K562 (cell line): ENCODE results near the gene SLC6A13. TPM values are rescaled to one million over a fixed set of nuclear protein-coding genes. Genes with fewer than 3 reads are reported as not detected.

Source experiments
- FOXM1 ChIP-seq, 2 experiments: fragments of 450-650 bp in 1 of 2; sonication (generic) in 1 of 2; formaldehyde crosslinking in 1 of 2; IDR thresholded peaks; 2 replicates each; pipeline versions ENCODE4 v1.6.1 to v1.9.0; 2017 to 2022; ENCODE audit warnings: low read depth in 2 of 2, mild to moderate bottlenecking in 2 of 2, missing genetic modification reagents in 1 of 2, moderate library complexity in 1 of 2
- HEY1 ChIP-seq: fragments of 250-450 bp; sonication (Bioruptor Pico); IDR thresholded peaks from 2 replicates; pipeline ENCODE4 v1.5.0; 2020; ENCODE audit warnings: mild to moderate bottlenecking, moderate library complexity, borderline replicate concordance
- NONO ChIP-seq, 2 experiments: fragments of 200-400 bp in 1 of 2; fragments of 450-650 bp in 1 of 2; formaldehyde crosslinking in 1 of 2; IDR thresholded peaks; 2 replicates each; pipeline ENCODE4 v1.6.1; 2017; ENCODE audit warnings: low read depth in 2 of 2, mild to moderate bottlenecking in 2 of 2, moderate library complexity in 2 of 2, low read length in 1 of 2
- NR3C1 ChIP-seq: sonication (generic); formaldehyde crosslinking; IDR thresholded peaks from 2 replicates; pipeline ENCODE4 v1.8.1; 2022; ENCODE audit warnings: missing genetic modification reagents
- SRSF3 ChIP-seq: fragments of 200-400 bp; formaldehyde crosslinking; IDR thresholded peaks from 2 replicates; pipeline ENCODE4 v1.6.1; 2016; ENCODE audit warnings: mild to moderate bottlenecking, low read length, moderate library complexity; ENCODE audit not compliant: insufficient read depth
- ZC3H8 ChIP-seq: fragments of 450-650 bp; IDR thresholded peaks from 2 replicates; pipeline ENCODE4 v1.6.1; 2017
- polyA plus RNA-seq, 8 experiments: library from polyadenylated mRNA; depleted of rRNA in 4 of 8; stranded (reverse) in 5 of 8; unstranded in 3 of 8; fragments of >200 nt; fragmentation: Nextera tagmentation in 2 of 8; fragmentation: Illumina TruSeq in 1 of 8; extraction: Ambion mirVana in 2 of 8; extraction: Trizol in 1 of 8; gene quantifications; 2 replicates each; pipeline versions ENCODE4 v1.2.1 to v1.2.3, GENCODE V29; 2011 to 2014; ENCODE audit warnings: inconsistent platforms in 1 of 8, missing spikeins in 1 of 8
- total RNA-seq, 7 experiments: library from RNA; depleted of rRNA in 6 of 7; stranded (reverse); fragments of >200 nt in 6 of 7; fragmentation: Illumina TruSeq in 2 of 7; extraction: Trizol in 2 of 7; gene quantifications; 2 replicates each; pipeline versions ENCODE4 v1.2.1 to v1.2.3, GENCODE V29; 2011 to 2021; ENCODE audit warnings: low replicate concordance in 1 of 7
- TF ChIP-seq, protein P1 (sequence below), 2 experiments: fragments of 450-650 bp; formaldehyde crosslinking in 1 of 2; IDR thresholded peaks; 2 replicates each; pipeline versions ENCODE4 v1.4.0 to v1.6.1; 2014 to 2020; ENCODE audit warnings: mild to moderate bottlenecking in 2 of 2, borderline replicate concordance in 1 of 2, low read depth in 1 of 2

Gene SLC6A13
- total and polyA plus RNA-seq, 9 of the 15 experiments (the other 6 are each of a cell fraction or from before 2014, with no cell fraction given): 0.06 to 0.33 (median 0.22) TPM; not detected in 4

- TF ChIP-seq, protein P1, sequence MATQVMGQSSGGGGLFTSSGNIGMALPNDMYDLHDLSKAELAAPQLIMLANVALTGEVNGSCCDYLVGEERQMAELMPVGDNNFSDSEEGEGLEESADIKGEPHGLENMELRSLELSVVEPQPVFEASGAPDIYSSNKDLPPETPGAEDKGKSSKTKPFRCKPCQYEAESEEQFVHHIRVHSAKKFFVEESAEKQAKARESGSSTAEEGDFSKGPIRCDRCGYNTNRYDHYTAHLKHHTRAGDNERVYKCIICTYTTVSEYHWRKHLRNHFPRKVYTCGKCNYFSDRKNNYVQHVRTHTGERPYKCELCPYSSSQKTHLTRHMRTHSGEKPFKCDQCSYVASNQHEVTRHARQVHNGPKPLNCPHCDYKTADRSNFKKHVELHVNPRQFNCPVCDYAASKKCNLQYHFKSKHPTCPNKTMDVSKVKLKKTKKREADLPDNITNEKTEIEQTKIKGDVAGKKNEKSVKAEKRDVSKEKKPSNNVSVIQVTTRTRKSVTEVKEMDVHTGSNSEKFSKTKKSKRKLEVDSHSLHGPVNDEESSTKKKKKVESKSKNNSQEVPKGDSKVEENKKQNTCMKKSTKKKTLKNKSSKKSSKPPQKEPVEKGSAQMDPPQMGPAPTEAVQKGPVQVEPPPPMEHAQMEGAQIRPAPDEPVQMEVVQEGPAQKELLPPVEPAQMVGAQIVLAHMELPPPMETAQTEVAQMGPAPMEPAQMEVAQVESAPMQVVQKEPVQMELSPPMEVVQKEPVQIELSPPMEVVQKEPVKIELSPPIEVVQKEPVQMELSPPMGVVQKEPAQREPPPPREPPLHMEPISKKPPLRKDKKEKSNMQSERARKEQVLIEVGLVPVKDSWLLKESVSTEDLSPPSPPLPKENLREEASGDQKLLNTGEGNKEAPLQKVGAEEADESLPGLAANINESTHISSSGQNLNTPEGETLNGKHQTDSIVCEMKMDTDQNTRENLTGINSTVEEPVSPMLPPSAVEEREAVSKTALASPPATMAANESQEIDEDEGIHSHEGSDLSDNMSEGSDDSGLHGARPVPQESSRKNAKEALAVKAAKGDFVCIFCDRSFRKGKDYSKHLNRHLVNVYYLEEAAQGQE (IDR thresholded peaks at IDR 0.05; ENCODE audit: borderline replicate concordance): no peak
- TF ChIP-seq, protein P1 (CRISPR knock-in tag; IDR thresholded peaks at IDR 0.05; ENCODE audit: low read depth): no peak
- TF ChIP-seq SRSF3: no peak
- TF ChIP-seq HEY1 (CRISPR knock-in tag): no peak
- no peak for TF ChIP-seq ZC3H8
- TF ChIP-seq FOXM1 (IDR thresholded peaks at IDR 0.05; ENCODE audit: low read depth): no peak
- no peak for TF ChIP-seq FOXM1 (CRISPR knock-in tag; IDR thresholded peaks at IDR 0.05; ENCODE audit: low read depth)
- TF ChIP-seq NONO (IDR thresholded peaks at IDR 0.05; ENCODE audit: low read depth in 2 of 2, low read length in 1 of 2): no peak
- no peak for TF ChIP-seq NR3C1 (CRISPR knock-in tag)
Measured at GRCh38 chr12:184811-185575, 77.6 kb downstream of the SLC6A13 start (continued).
